PFSK-1 (cell line): ENCODE measurements around the gene CLASP1.

Experiments
- FOXP2 ChIP-seq: optimal IDR thresholded peaks from 2 replicates; pipeline ENCODE3; 2011; ENCODE audit warnings: borderline replicate concordance, control low read depth, inconsistent platforms; ENCODE audit not compliant: insufficient read depth; ENCODE audit errors: extremely low read length, extremely low read depth
- POLR2AphosphoS5 ChIP-seq: IDR thresholded peaks from 2 replicates; pipeline ENCODE4 v1.6.1; 2012; ENCODE audit warnings: low read depth, mild to moderate bottlenecking, control low read depth, low read length, moderate library complexity
- SIN3A ChIP-seq: IDR thresholded peaks from 2 replicates; pipeline ENCODE4 v1.6.1; 2012; ENCODE audit warnings: mild to moderate bottlenecking, low read length, moderate library complexity, borderline replicate concordance; ENCODE audit not compliant: insufficient read depth
- TAF1 ChIP-seq: IDR thresholded peaks from 2 replicates; pipeline ENCODE4 v1.6.1; 2012; ENCODE audit warnings: low read length, control low read depth, borderline replicate concordance; ENCODE audit not compliant: insufficient read depth
- TF ChIP-seq, protein P1 (sequence below), 2 experiments: IDR thresholded peaks; 2 replicates each; pipeline versions ENCODE4 v1.6.1 to v1.8.0; 2011 to 2012; ENCODE audit warnings: low read depth in 2 of 2, low read length in 2 of 2, control low read depth in 1 of 2, inconsistent platforms in 1 of 2, mild to moderate bottlenecking in 1 of 2, moderate library complexity in 1 of 2; ENCODE audit not compliant: insufficient read depth in 1 of 2

CLASP1 gene

DNA sequence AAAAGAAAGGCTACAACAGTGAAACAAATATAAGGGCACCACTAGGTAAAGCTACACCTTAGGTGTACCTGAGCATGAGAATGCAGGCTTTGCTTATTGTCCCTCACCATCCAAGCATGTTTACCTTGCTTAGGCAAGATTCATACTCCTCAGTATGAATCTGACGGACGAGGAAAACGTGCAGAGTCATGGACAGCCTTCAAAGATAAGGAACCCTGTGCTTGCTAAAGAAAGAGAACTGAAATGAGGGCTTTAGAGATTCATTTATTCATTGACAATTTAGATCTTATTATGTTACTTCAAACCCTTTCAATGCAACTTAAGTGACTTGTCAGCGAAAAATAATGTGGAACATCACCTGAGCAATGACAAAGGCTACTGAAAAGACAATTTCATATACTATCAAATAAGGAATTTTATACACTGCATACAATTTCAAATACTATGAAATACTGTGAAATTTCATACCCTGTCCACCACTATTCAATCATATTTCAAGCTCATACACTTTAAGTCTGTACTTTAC, 21.7 kb downstream of the CLASP1 start:
- TF ChIP-seq TAF1, result no peak
- no peak for TF ChIP-seq FOXP2
- TF ChIP-seq, protein P1, sequence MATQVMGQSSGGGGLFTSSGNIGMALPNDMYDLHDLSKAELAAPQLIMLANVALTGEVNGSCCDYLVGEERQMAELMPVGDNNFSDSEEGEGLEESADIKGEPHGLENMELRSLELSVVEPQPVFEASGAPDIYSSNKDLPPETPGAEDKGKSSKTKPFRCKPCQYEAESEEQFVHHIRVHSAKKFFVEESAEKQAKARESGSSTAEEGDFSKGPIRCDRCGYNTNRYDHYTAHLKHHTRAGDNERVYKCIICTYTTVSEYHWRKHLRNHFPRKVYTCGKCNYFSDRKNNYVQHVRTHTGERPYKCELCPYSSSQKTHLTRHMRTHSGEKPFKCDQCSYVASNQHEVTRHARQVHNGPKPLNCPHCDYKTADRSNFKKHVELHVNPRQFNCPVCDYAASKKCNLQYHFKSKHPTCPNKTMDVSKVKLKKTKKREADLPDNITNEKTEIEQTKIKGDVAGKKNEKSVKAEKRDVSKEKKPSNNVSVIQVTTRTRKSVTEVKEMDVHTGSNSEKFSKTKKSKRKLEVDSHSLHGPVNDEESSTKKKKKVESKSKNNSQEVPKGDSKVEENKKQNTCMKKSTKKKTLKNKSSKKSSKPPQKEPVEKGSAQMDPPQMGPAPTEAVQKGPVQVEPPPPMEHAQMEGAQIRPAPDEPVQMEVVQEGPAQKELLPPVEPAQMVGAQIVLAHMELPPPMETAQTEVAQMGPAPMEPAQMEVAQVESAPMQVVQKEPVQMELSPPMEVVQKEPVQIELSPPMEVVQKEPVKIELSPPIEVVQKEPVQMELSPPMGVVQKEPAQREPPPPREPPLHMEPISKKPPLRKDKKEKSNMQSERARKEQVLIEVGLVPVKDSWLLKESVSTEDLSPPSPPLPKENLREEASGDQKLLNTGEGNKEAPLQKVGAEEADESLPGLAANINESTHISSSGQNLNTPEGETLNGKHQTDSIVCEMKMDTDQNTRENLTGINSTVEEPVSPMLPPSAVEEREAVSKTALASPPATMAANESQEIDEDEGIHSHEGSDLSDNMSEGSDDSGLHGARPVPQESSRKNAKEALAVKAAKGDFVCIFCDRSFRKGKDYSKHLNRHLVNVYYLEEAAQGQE (IDR thresholded peaks at IDR 0.05; ENCODE audit: insufficient read depth in 1 of 2, low read depth in 2 of 2, low read length in 2 of 2), result no peak
- no peak for TF ChIP-seq POLR2AphosphoS5
- no peak for TF ChIP-seq SIN3A

GRCh38 chr2:121626777-121627524, 22.3 kb downstream of the CLASP1 start:
- TF ChIP-seq, protein P1 (IDR thresholded peaks at IDR 0.05; ENCODE audit: insufficient read depth in 1 of 2, low read depth in 2 of 2, low read length in 2 of 2), result no peak
- TF ChIP-seq SIN3A (no peak), FOXP2 (no peak), POLR2AphosphoS5 (no peak), TAF1 (no peak)

GRCh38 chr2:121625953-121626352, 23.3 kb downstream of the CLASP1 start:
- TF ChIP-seq TAF1 (no peak), SIN3A (no peak), POLR2AphosphoS5 (no peak), FOXP2 (no peak)
- TF ChIP-seq, protein P1 (IDR thresholded peaks at IDR 0.05; ENCODE audit: insufficient read depth in 1 of 2, low read depth in 2 of 2, low read length in 2 of 2), result no peak

DNA sequence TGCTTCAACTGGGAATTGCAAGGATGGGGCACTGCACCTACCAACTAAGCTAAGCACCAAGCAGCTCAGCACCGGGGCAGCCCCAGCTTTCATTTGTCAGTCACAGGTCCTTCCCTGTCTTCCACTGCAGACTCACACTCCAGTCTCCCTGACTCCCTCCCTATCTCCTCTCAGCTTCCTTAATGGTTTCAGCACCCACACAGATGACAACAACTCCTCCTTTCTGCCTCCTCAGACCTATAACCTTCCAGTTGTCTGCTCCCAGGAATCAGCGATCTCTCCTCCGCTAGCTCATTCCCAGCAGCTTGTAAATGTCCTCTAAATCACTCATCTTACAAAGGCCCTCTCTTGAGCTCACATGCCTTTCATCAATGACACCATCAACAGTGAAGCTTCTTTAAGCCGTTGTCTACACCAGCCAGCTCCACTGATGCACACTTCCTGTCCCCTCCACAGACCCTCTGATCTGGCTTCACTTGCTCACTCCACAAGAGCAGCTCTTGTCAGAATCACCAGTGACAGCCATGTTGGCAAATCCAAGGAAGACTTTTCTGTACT, 32.1 kb downstream of the CLASP1 start:
- TF ChIP-seq TAF1 (no peak), POLR2AphosphoS5 (no peak), FOXP2 (no peak), SIN3A (no peak)
- TF ChIP-seq, protein P1 (IDR thresholded peaks at IDR 0.05; ENCODE audit: insufficient read depth in 1 of 2, low read depth in 2 of 2, low read length in 2 of 2), result no peak
